Fibroblast of skin of abdomen (primary cell): Measurements from ENCODE around the gene LAMA2.
"Not testable (repeated sequence)": the region's sequence is repeated elsewhere in the genome, so short reads cannot be mapped to it uniquely, and the experiment has no call there.

ENCODE experiments used
- DNase-seq: peaks from one replicate; pipeline ENCODE4 v3.0.0-alpha.2; 2013

LAMA2 gene

GRCh38 chr6:129073691-129074395 lies 190.9 kb downstream of the LAMA2 start:
- peak; percentile 9 for DNase-seq

- DNase-seq: no peak
Observed at GRCh38 chr6:129084406-129084805, 201.5 kb downstream of the LAMA2 start.

- not testable (repeated sequence) for DNase-seq
Observed at GRCh38 chr6:129088481-129088880, 205.5 kb downstream of the LAMA2 start.

GRCh38 chr6:129089357-129089756 lies 206.4 kb downstream of the LAMA2 start:
- DNase-seq: no peak

- no peak for DNase-seq
Observed at GRCh38 chr6:129094147-129094546, 211.2 kb downstream of the LAMA2 start.

- DNase-seq: no peak
Observed at GRCh38 chr6:129096651-129097290, 213.8 kb downstream of the LAMA2 start.

- DNase-seq: no peak
Observed at GRCh38 chr6:129098061-129098553, 215.2 kb downstream of the LAMA2 start.

- DNase-seq: no peak
Observed at GRCh38 chr6:129099696-129100095, 216.8 kb downstream of the LAMA2 start.

- no peak for DNase-seq
Observed at GRCh38 chr6:129100164-129100563, 217.2 kb downstream of the LAMA2 start.

- DNase-seq: peak; percentile 38
Observed at GRCh38 chr6:129102741-129103140, 219.8 kb downstream of the LAMA2 start.

GRCh38 chr6:129104131-129104530 lies 221.2 kb downstream of the LAMA2 start:
- peak; percentile 77 for DNase-seq

- no peak for DNase-seq
Observed at GRCh38 chr6:129104560-129104959, 221.6 kb downstream of the LAMA2 start.

GRCh38 chr6:129105035-129105434 lies 222.1 kb downstream of the LAMA2 start:
- no peak for DNase-seq

GRCh38 chr6:129105793-129106192 lies 222.9 kb downstream of the LAMA2 start:
- no peak for DNase-seq

- DNase-seq: no peak
Observed at GRCh38 chr6:129108337-129108736, 225.4 kb downstream of the LAMA2 start.

- DNase-seq: no peak
Observed at GRCh38 chr6:129110690-129111343, 227.9 kb downstream of the LAMA2 start.

GRCh38 chr6:129111346-129111745 lies 228.4 kb downstream of the LAMA2 start:
- DNase-seq: no peak

GRCh38 chr6:129111853-129112252 lies 228.9 kb downstream of the LAMA2 start:
- no peak for DNase-seq

- DNase-seq: no peak
Observed at GRCh38 chr6:129112591-129112990, 229.7 kb downstream of the LAMA2 start.

- DNase-seq: no peak
Observed at GRCh38 chr6:129113637-129114036, 230.7 kb downstream of the LAMA2 start.

GRCh38 chr6:129114636-129115391 lies 231.9 kb downstream of the LAMA2 start:
- DNase-seq: no peak

GRCh38 chr6:129115471-129115870 lies 232.5 kb downstream of the LAMA2 start:
- DNase-seq: no peak

GRCh38 chr6:129117355-129117754 lies 234.4 kb downstream of the LAMA2 start:
- DNase-seq: no peak
